ENCODE data around the gene PPM1F.

Gene PPM1F

DNA sequence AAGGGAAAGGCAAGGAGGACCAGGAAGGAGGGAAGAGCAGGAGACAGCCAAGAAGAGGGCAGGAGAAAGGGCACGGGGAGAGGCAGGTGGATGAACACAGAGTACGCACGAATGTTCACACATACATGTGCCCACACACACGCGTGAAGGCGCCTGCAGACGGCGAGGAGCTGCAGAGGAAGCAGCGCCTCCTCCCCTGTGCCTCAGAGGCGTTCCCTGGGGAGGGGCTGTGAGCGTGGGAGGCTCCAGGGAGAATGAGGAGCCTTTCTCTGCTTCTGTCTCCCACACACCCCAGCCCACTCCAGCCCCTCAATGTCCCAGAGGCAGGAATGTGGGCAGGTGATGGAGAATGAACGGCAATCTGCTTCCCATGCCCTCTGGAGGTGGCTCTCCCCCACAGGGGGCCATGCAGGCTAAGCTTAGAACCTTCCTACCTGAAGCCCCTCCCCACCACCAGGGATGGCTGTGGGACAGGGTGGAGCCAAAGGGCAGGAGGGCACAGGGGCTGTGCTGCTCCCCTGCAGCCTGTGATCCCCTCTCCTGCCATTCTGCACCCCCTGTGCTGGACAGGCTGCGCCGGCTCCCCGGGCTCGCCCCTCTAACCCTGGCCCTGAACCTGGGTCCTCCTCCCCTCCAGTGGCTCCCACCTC is 25.3 kb downstream of the PPM1F start:
- H3K9ac ChIP-seq (ENCODE audit: low read length), result no peak overlapping the region
- H3K18ac ChIP-seq (ENCODE audit: low read length), result no peak overlapping the region
- no peaks in the 10 kb centered on the region for H3K27me3 ChIP-seq (ENCODE audit: insufficient read depth, low read length, poor library complexity)
- H3K4me2 ChIP-seq (ENCODE audit: low read length), result no peak overlapping the region
- WGBS (ENCODE audit: extremely low coverage, insufficient coverage, low lambda C conversion rate), result no CpG with 5 or more reads among the region's 16 CpGs
- H4K8ac ChIP-seq (ENCODE audit: low read depth, low read length), result no peak overlapping the region
- no peak overlapping the region for H2BK15ac ChIP-seq (replicated peaks; ENCODE audit: low read depth)
- H2BK5ac ChIP-seq (ENCODE audit: low read length), result no peak overlapping the region
- peaks cover 9% of the 10 kb centered on the region for H3K4me1 ChIP-seq (ENCODE audit: control insufficient read depth, low read depth, low read length)
- no peak overlapping the region for H3K4ac ChIP-seq (ENCODE audit: low read depth, low read length)
- H3K36me3 ChIP-seq (ENCODE audit: control insufficient read depth, insufficient read depth, low read length), result peaks cover 2% of the 10 kb centered on the region
- H3K79me1 ChIP-seq (ENCODE audit: low read length), result no peaks in the 10 kb centered on the region
- H4K5ac ChIP-seq (ENCODE audit: low read length), result no peak overlapping the region
- H3K79me2 ChIP-seq (ENCODE audit: control insufficient read depth, insufficient read depth, low read length), result no peaks in the 10 kb centered on the region
- no peak overlapping the region for H2AK5ac ChIP-seq (ENCODE audit: low read length)
- DNase-seq, result no peak
- no peak overlapping the region for H3K4me3 ChIP-seq (ENCODE audit: low read length)
- H3K56ac ChIP-seq (ENCODE audit: low read length), result peak overlapping the region; percentile 37
- H3K23ac ChIP-seq (ENCODE audit: low read length), result no peak overlapping the region
- no peak overlapping the region for H3K27ac ChIP-seq (ENCODE audit: low read depth, low read length)
- no peak overlapping the region for H2BK120ac ChIP-seq (ENCODE audit: low read depth, low read length)

DNA sequence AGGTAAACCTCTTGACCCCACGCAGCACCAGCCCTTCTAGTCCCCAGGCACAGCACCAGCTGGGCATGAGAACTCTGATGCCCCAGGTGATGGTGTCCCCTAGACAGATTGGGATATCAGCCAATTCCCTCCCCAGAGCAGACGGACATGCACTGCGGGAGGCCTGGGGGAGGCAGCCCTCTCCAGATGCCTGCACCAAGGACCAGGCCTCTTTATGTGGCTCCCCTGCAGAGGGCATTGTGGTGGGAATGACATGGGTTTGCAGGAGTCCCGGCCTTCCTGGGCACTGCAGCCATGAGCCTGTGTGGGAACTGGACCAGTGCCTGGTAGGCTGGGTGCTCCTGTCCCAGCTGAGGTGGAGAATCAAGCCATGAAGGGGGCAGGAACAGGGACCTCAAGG is 25.9 kb downstream of the PPM1F start:
- Histone ChIP-seq H2BK120ac (ENCODE audit: low read depth, low read length) (no peak overlapping the region), H3K79me2 (ENCODE audit: control insufficient read depth, insufficient read depth, low read length) (no peaks in the 10 kb centered on the region), H3K4me2 (ENCODE audit: low read length) (no peak overlapping the region), H3K4ac (ENCODE audit: low read depth, low read length) (no peak overlapping the region), H3K79me1 (ENCODE audit: low read length) (no peaks in the 10 kb centered on the region), H3K27ac (ENCODE audit: low read depth, low read length) (no peak overlapping the region), H3K4me3 (ENCODE audit: low read length) (no peak overlapping the region), H3K4me1 (ENCODE audit: control insufficient read depth, low read depth, low read length) (peaks cover 9% of the 10 kb centered on the region), H3K27me3 (ENCODE audit: insufficient read depth, low read length, poor library complexity) (no peaks in the 10 kb centered on the region), H3K9ac (ENCODE audit: low read length) (no peak overlapping the region), H4K8ac (ENCODE audit: low read depth, low read length) (no peak overlapping the region), H2BK5ac (ENCODE audit: low read length) (no peak overlapping the region), H2AK5ac (ENCODE audit: low read length) (no peak overlapping the region), H3K56ac (ENCODE audit: low read length) (no peak overlapping the region), H3K18ac (ENCODE audit: low read length) (no peak overlapping the region), H3K36me3 (ENCODE audit: control insufficient read depth, insufficient read depth, low read length) (no peaks in the 10 kb centered on the region), H4K5ac (ENCODE audit: low read length) (no peak overlapping the region), H2BK15ac (replicated peaks; ENCODE audit: low read depth) (no peak overlapping the region), H3K23ac (ENCODE audit: low read length) (peak overlapping the region; percentile 56)
- no CpG with 5 or more reads among the region's 4 CpGs for WGBS (ENCODE audit: extremely low coverage, insufficient coverage, low lambda C conversion rate)
- no peak for DNase-seq

DNA sequence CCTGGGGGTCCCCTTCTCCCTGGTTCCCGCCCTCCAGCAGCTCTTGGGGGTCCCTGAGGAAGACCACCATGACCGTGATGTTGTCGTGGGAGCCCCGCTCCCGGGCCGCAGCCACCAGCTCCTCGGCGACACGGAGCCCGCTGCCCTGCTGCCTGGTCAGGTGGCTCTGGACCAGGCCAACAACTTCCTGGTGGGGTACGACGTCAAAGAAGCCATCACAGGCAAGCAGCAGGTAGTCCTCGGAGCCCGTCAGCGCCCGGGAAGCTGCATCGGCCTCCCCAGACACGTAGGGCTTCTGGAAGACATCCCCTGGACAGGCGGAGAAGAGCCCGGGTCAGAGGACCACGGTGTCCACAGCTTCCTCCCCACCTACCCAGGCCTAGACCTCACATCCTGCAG is 29.5 kb downstream of the PPM1F start:
- no peaks in the 10 kb centered on the region for H3K79me1 ChIP-seq (ENCODE audit: low read length)
- H2AK5ac ChIP-seq (ENCODE audit: low read length), result no peak overlapping the region
- no peak overlapping the region for H3K18ac ChIP-seq (ENCODE audit: low read length)
- peak overlapping the region; percentile 45 for H3K23ac ChIP-seq (ENCODE audit: low read length)
- no peak overlapping the region for H3K56ac ChIP-seq (ENCODE audit: low read length)
- H4K5ac ChIP-seq (ENCODE audit: low read length), result no peak overlapping the region
- no peak overlapping the region for H4K8ac ChIP-seq (ENCODE audit: low read depth, low read length)
- H3K27me3 ChIP-seq (ENCODE audit: insufficient read depth, low read length, poor library complexity), result no peaks in the 10 kb centered on the region
- no CpG with 5 or more reads among the region's 21 CpGs for WGBS (ENCODE audit: extremely low coverage, insufficient coverage, low lambda C conversion rate)
- peaks cover 9% of the 10 kb centered on the region for H3K4me1 ChIP-seq (ENCODE audit: control insufficient read depth, low read depth, low read length)
- no peak overlapping the region for H2BK120ac ChIP-seq (ENCODE audit: low read depth, low read length)
- DNase-seq, result no peak
- H3K79me2 ChIP-seq (ENCODE audit: control insufficient read depth, insufficient read depth, low read length), result no peaks in the 10 kb centered on the region
- H3K27ac ChIP-seq (ENCODE audit: low read depth, low read length), result no peak overlapping the region
- H2BK15ac ChIP-seq (replicated peaks; ENCODE audit: low read depth), result no peak overlapping the region
- H2BK5ac ChIP-seq (ENCODE audit: low read length), result no peak overlapping the region
- H3K4me3 ChIP-seq (ENCODE audit: low read length), result no peak overlapping the region
- no peak overlapping the region for H3K9ac ChIP-seq (ENCODE audit: low read length)
- no peaks in the 10 kb centered on the region for H3K36me3 ChIP-seq (ENCODE audit: control insufficient read depth, insufficient read depth, low read length)
- H3K4me2 ChIP-seq (ENCODE audit: low read length), result no peak overlapping the region
- H3K4ac ChIP-seq (ENCODE audit: low read depth, low read length), result no peak overlapping the region

DNA sequence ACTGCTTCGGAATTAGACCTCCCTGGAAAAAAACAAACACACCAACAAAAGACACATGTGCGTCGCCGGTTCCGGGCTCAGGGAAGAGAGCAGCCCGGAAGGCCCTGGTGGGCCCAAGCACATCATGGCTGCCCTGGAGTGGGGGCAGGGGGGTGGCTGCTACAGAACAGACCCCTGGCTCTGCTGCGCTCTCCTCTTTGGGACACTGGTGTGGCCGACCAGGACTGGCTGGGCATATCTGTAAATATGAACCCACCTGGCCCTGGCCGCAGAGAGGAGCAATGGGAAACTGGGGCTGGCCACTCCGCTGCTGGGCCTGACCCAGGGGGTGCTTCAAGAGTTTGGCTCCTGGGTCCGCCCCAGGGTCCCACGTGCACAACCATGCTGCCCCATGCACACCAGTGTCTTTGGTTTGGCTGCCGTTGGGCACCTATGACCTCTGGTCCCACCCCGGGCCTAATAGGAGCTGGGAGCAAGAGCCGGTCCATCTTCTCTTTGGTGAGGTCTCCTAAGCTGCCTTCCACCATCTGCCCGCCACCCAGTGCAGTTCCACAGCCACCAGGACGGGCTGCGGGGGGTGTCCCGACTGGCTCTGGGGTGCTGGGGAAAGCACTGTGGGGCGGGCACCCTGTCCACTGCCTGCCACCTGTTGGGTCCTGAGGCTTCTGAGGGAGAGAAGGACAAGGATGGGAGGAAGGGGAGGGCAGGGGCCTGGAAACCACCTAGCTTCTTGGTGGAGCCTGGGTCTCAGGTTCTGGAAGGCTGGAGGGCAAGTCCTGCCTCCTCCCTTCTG is 30.1 kb downstream of the PPM1F start:
- H2BK15ac ChIP-seq (replicated peaks; ENCODE audit: low read depth), result no peak overlapping the region
- no peak overlapping the region for H2BK5ac ChIP-seq (ENCODE audit: low read length)
- no peak overlapping the region for H3K27ac ChIP-seq (ENCODE audit: low read depth, low read length)
- H3K23ac ChIP-seq (ENCODE audit: low read length), result no peak overlapping the region
- H3K4me3 ChIP-seq (ENCODE audit: low read length), result no peak overlapping the region
- no peak overlapping the region for H4K5ac ChIP-seq (ENCODE audit: low read length)
- H3K18ac ChIP-seq (ENCODE audit: low read length), result no peak overlapping the region
- H3K27me3 ChIP-seq (ENCODE audit: insufficient read depth, low read length, poor library complexity), result no peaks in the 10 kb centered on the region
- peaks cover 9% of the 10 kb centered on the region for H3K4me1 ChIP-seq (ENCODE audit: control insufficient read depth, low read depth, low read length)
- H3K79me2 ChIP-seq (ENCODE audit: control insufficient read depth, insufficient read depth, low read length), result no peaks in the 10 kb centered on the region
- no peak overlapping the region for H3K56ac ChIP-seq (ENCODE audit: low read length)
- H4K8ac ChIP-seq (ENCODE audit: low read depth, low read length), result no peak overlapping the region
- no peak for DNase-seq
- no peak overlapping the region for H3K4me2 ChIP-seq (ENCODE audit: low read length)
- H3K9ac ChIP-seq (ENCODE audit: low read length), result no peak overlapping the region
- no CpG with 5 or more reads among the region's 20 CpGs for WGBS (ENCODE audit: extremely low coverage, insufficient coverage, low lambda C conversion rate)
- H3K4ac ChIP-seq (ENCODE audit: low read depth, low read length), result no peak overlapping the region
- no peak overlapping the region for H2BK120ac ChIP-seq (ENCODE audit: low read depth, low read length)
- no peak overlapping the region for H2AK5ac ChIP-seq (ENCODE audit: low read length)
- H3K79me1 ChIP-seq (ENCODE audit: low read length), result no peaks in the 10 kb centered on the region
- no peaks in the 10 kb centered on the region for H3K36me3 ChIP-seq (ENCODE audit: control insufficient read depth, insufficient read depth, low read length)

DNA sequence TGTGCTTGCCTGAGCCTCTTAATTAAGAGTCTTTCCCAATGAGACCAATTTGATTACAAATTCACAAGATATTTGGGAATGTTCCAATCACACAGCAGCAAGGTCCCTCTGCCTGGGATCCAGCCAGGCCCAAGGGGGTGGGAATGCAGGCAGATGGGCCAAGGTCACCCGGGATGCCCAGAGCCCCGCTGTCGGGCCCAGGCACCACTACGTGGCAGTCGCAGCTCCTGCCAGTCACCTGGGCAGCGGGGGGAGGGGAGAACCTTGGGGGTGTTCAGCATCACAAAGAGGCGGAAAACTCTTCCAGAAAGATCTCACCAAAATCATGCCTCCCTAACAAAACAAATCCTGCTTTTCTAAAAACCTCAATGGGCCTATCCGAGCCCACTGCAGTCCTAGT is 30.9 kb downstream of the PPM1F start:
- H3K4me3 ChIP-seq (ENCODE audit: low read length), result no peak overlapping the region
- H3K56ac ChIP-seq (ENCODE audit: low read length), result no peak overlapping the region
- H4K8ac ChIP-seq (ENCODE audit: low read depth, low read length), result no peak overlapping the region
- no peak overlapping the region for H4K5ac ChIP-seq (ENCODE audit: low read length)
- H3K79me1 ChIP-seq (ENCODE audit: low read length), result no peaks in the 10 kb centered on the region
- no peaks in the 10 kb centered on the region for H3K36me3 ChIP-seq (ENCODE audit: control insufficient read depth, insufficient read depth, low read length)
- no peak overlapping the region for H2BK120ac ChIP-seq (ENCODE audit: low read depth, low read length)
- no peak overlapping the region for H2BK15ac ChIP-seq (replicated peaks; ENCODE audit: low read depth)
- DNase-seq, result no peak
- no peak overlapping the region for H3K4ac ChIP-seq (ENCODE audit: low read depth, low read length)
- H3K27ac ChIP-seq (ENCODE audit: low read depth, low read length), result no peak overlapping the region
- no CpG with 5 or more reads among the region's 8 CpGs for WGBS (ENCODE audit: extremely low coverage, insufficient coverage, low lambda C conversion rate)
- H2BK5ac ChIP-seq (ENCODE audit: low read length), result no peak overlapping the region
- H3K79me2 ChIP-seq (ENCODE audit: control insufficient read depth, insufficient read depth, low read length), result no peaks in the 10 kb centered on the region
- H3K18ac ChIP-seq (ENCODE audit: low read length), result no peak overlapping the region
- peaks cover 10% of the 10 kb centered on the region for H3K4me1 ChIP-seq (ENCODE audit: control insufficient read depth, low read depth, low read length)
- no peaks in the 10 kb centered on the region for H3K27me3 ChIP-seq (ENCODE audit: insufficient read depth, low read length, poor library complexity)
- H3K9ac ChIP-seq (ENCODE audit: low read length), result no peak overlapping the region
- no peak overlapping the region for H2AK5ac ChIP-seq (ENCODE audit: low read length)
- H3K23ac ChIP-seq (ENCODE audit: low read length), result no peak overlapping the region
- H3K4me2 ChIP-seq (ENCODE audit: low read length), result no peak overlapping the region

Data from mesendoderm (in vitro differentiated cells).